ENCODE results near the gene TBC1D4. TPM values are rescaled to one million over a fixed set of nuclear protein-coding genes. Genes with fewer than 3 reads are reported as not detected.

The TBC1D4 gene
- total and polyA plus RNA-seq, 9 of the 15 experiments (the other 6 are each of a cell fraction or from before 2014, with no cell fraction given), result 2.8 to 12.3 (median 7.0) TPM

DNA sequence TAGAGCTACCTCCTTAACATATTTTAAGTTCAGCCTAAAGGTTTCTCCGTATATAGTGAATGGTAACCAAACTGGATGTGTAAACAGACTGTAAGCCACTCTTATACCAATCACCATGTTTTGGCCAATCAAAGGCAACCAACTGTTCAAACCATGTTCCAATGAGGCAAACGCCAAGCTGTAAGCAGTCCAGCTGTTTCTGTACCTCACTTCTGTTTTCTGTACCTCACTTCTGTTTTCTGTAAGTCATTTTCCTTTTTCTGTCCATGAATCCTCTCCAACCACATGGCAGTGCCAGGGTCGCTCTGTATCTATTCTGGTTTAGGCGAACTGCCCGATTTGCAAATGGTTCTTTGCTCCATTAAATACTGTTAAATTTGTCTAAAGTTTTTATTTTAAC, 31.3 kb upstream of the TBC1D4 start (continued):
- no peak for TF ChIP-seq ZNF121 (CRISPR knock-in tag; conservative IDR thresholded peaks at IDR 0.05)

DNA sequence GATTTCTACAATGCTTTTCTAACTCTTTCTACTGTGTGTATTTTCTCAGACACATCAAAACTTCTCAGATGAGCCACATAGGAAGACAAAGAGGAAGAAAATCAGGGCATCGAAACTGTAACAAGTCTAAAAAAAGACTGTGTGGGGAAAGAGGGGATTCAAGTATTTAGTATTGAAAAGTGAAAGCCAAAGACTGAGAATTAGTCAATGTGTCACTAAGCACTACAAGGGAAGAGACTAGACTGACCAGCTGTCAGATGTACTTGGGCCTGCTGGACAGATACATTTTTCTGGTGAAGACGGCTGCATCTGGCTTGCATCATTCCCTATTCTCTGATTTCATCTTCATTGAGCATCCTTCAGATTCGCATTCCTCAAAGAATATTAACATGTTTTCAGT, 30.3 kb upstream of the TBC1D4 start:
- in situ Hi-C loops (cut with MboI) (no loop called here), intact Hi-C loops (cut with micrococcal nuclease) (no loop called here)
- BruUV-seq (replicated peaks), result no TSS peak
- ChIA-PET POLR2A (no interaction called here), CTCF (ENCODE audit: low intra/inter-chr PET ratio) (no interaction called here)
- TF ChIP-seq ZNF408 (CRISPR knock-in tag; IDR thresholded peaks at IDR 0.05; ENCODE audit: low read depth) (no peak), ZBTB1 (CRISPR knock-in tag; IDR thresholded peaks at IDR 0.05; ENCODE audit: borderline replicate concordance, low read depth) (no peak), MYBL2 (IDR thresholded peaks at IDR 0.05; ENCODE audit: low read depth) (no peak), MYBL2 (CRISPR knock-in tag; IDR thresholded peaks at IDR 0.05; ENCODE audit: borderline replicate concordance) (no peak), MEIS2 (IDR thresholded peaks at IDR 0.05; ENCODE audit: partially characterized antibody) (no peak), POLR2B (IDR thresholded peaks at IDR 0.05; ENCODE audit: low read depth, partially characterized antibody) (no peak), CBX3 (IDR thresholded peaks at IDR 0.05; ENCODE audit: borderline replicate concordance in 1 of 2, low read length in 2 of 2) (no peak), ETV6 (IDR thresholded peaks at IDR 0.05; ENCODE audit: borderline replicate concordance in 1 of 2, low read depth in 2 of 2, low read length in 1 of 2) (no peak), ETV6 (CRISPR knock-in tag; IDR thresholded peaks at IDR 0.05; ENCODE audit: borderline replicate concordance) (no peak), NFXL1 (CRISPR knock-in tag; IDR thresholded peaks at IDR 0.05) (no peak)
- TF ChIP-seq, protein P1, sequence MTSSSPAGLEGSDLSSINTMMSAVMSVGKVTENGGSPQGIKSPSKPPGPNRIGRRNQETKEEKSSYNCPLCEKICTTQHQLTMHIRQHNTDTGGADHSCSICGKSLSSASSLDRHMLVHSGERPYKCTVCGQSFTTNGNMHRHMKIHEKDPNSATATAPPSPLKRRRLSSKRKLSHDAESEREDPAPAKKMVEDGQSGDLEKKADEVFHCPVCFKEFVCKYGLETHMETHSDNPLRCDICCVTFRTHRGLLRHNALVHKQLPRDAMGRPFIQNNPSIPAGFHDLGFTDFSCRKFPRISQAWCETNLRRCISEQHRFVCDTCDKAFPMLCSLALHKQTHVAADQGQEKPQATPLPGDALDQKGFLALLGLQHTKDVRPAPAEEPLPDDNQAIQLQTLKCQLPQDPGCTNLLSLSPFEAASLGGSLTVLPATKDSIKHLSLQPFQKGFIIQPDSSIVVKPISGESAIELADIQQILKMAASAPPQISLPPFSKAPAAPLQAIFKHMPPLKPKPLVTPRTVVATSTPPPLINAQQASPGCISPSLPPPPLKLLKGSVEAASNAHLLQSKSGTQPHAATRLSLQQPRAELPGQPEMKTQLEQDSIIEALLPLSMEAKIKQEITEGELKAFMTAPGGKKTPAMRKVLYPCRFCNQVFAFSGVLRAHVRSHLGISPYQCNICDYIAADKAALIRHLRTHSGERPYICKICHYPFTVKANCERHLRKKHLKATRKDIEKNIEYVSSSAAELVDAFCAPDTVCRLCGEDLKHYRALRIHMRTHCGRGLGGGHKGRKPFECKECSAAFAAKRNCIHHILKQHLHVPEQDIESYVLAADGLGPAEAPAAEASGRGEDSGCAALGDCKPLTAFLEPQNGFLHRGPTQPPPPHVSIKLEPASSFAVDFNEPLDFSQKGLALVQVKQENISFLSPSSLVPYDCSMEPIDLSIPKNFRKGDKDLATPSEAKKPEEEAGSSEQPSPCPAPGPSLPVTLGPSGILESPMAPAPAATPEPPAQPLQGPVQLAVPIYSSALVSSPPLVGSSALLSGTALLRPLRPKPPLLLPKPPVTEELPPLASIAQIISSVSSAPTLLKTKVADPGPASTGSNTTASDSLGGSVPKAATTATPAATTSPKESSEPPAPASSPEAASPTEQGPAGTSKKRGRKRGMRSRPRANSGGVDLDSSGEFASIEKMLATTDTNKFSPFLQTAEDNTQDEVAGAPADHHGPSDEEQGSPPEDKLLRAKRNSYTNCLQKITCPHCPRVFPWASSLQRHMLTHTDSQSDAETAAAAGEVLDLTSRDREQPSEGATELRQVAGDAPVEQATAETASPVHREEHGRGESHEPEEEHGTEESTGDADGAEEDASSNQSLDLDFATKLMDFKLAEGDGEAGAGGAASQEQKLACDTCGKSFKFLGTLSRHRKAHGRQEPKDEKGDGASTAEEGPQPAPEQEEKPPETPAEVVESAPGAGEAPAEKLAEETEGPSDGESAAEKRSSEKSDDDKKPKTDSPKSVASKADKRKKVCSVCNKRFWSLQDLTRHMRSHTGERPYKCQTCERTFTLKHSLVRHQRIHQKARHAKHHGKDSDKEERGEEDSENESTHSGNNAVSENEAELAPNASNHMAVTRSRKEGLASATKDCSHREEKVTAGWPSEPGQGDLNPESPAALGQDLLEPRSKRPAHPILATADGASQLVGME (CRISPR knock-in tag; IDR thresholded peaks at IDR 0.05), result no peak
- TF ChIP-seq, protein P2, sequence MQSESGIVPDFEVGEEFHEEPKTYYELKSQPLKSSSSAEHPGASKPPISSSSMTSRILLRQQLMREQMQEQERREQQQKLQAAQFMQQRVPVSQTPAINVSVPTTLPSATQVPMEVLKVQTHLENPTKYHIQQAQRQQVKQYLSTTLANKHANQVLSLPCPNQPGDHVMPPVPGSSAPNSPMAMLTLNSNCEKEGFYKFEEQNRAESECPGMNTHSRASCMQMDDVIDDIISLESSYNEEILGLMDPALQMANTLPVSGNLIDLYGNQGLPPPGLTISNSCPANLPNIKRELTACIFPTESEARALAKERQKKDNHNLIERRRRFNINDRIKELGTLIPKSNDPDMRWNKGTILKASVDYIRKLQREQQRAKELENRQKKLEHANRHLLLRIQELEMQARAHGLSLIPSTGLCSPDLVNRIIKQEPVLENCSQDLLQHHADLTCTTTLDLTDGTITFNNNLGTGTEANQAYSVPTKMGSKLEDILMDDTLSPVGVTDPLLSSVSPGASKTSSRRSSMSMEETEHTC (IDR thresholded peaks at IDR 0.05), result no peak
- TF ChIP-seq, protein P3, sequence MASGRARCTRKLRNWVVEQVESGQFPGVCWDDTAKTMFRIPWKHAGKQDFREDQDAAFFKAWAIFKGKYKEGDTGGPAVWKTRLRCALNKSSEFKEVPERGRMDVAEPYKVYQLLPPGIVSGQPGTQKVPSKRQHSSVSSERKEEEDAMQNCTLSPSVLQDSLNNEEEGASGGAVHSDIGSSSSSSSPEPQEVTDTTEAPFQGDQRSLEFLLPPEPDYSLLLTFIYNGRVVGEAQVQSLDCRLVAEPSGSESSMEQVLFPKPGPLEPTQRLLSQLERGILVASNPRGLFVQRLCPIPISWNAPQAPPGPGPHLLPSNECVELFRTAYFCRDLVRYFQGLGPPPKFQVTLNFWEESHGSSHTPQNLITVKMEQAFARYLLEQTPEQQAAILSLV (tag; IDR thresholded peaks at IDR 0.05), result no peak
- Histone ChIP-seq H3K4me3 (no peak overlapping the region), H3K9me1 (ENCODE audit: control insufficient read depth, insufficient read depth, low read length) (no peaks in the 10 kb centered on the region), H3K27ac (ENCODE audit: extremely low read depth, low read depth, low read length) (no peak overlapping the region), H3K79me2 (ENCODE audit: control insufficient read depth, insufficient read depth, low read length) (no peaks in the 10 kb centered on the region), H3K9me3 (replicated peaks; ENCODE audit: control insufficient read depth, insufficient read depth, low read depth, low read length) (no peaks in the 10 kb centered on the region), H3K4me1 (replicated peaks in 1 of 2; ENCODE audit: control insufficient read depth in 2 of 2, insufficient read depth in 2 of 2, low read length in 2 of 2) (no peaks in the 10 kb centered on the region), H3K9ac (ENCODE audit: insufficient read depth in 1 of 2, low read depth in 2 of 2, low read length in 2 of 2) (no peak overlapping the region), H3K4me2 (ENCODE audit: insufficient read depth, low read length) (no peak overlapping the region), H3K36me3 (ENCODE audit: control insufficient read depth, insufficient read depth, low read length) (no peaks in the 10 kb centered on the region), H3K27me3 (ENCODE audit: control insufficient read depth in 2 of 2, insufficient read depth in 2 of 2, low read length in 2 of 2) (no peaks in the 10 kb centered on the region), H4K20me1 (replicated peaks; ENCODE audit: control insufficient read depth, insufficient read depth, low read length) (no peaks in the 10 kb centered on the region), H2AFZ (ENCODE audit: low read depth, low read length) (no peak overlapping the region)
- no peak for ATAC-seq
- 20% methylated on average over 3 of the region's 3 CpGs for WGBS (ENCODE audit: insufficient coverage, low coverage, missing lambda C conversion rate)
- DNase-seq (ENCODE audit: extremely low read depth in 1 of 4, low spot score in 3 of 4), result no peak
- no peak for FAIRE-seq

All from K562 (cell line).